Immature natural killer cell (primary cell): Measurements from ENCODE around the gene FOXK2. TPM values are rescaled to one million over a fixed set of nuclear protein-coding genes. Genes with fewer than 3 reads are reported as not detected.
"Not testable (repeated sequence)": the region's sequence is repeated elsewhere in the genome, so short reads cannot be mapped to it uniquely, and the experiment has no call there.

ENCODE experiments used
- DNase-seq, 3 donors: peaks; one replicate each; pipeline ENCODE4 v3.0.0; 2022; ENCODE audit warnings: mixed read lengths in 1 of 3
- H3K27ac Mint-ChIP-seq, 6 donors: one replicate each; pipeline ENCODE4 v1.8.0; 2020; ENCODE audit warnings: mixed read lengths in 6 of 6, mild to moderate bottlenecking in 5 of 6, inconsistent platforms in 4 of 6, moderate library complexity in 3 of 6
- H3K27me3 Mint-ChIP-seq, 3 donors: one replicate each; pipeline ENCODE4 v1.8.0; 2020 to 2021; ENCODE audit warnings: low read depth in 3 of 3, mild to moderate bottlenecking in 3 of 3, mixed read lengths in 3 of 3, moderate library complexity in 3 of 3, inconsistent platforms in 1 of 3
- H3K36me3 Mint-ChIP-seq, 3 donors: one replicate each; pipeline ENCODE4 v1.8.0; 2020; ENCODE audit warnings: mixed read lengths in 3 of 3, inconsistent platforms in 2 of 3, mild to moderate bottlenecking in 2 of 3
- H3K4me1 Mint-ChIP-seq, 2 donors: one replicate each; pipeline ENCODE4 v1.8.0; 2020; ENCODE audit warnings: inconsistent platforms in 2 of 2, mild to moderate bottlenecking in 2 of 2, mixed read lengths in 2 of 2, moderate library complexity in 1 of 2
- H3K4me3 Mint-ChIP-seq, 5 donors: one replicate each; pipeline ENCODE4 v1.8.0; 2020; ENCODE audit warnings: mild to moderate bottlenecking in 5 of 5, mixed read lengths in 5 of 5, inconsistent platforms in 3 of 5, moderate library complexity in 3 of 5
- H3K9me3 Mint-ChIP-seq, 6 donors: one replicate each; pipeline ENCODE4 v1.8.0; 2020; ENCODE audit warnings: mild to moderate bottlenecking in 6 of 6, mixed read lengths in 6 of 6, inconsistent platforms in 4 of 6, moderate library complexity in 3 of 6
- polyA plus RNA-seq, 3 donors: library from polyadenylated mRNA; unstranded; fragments of 300-500 nt; fragmentation: Illumina TruSeq; gene quantifications; one replicate each; pipeline ENCODE4 v1.2.3, GENCODE V29; 2021

The FOXK2 gene
- polyA plus RNA-seq, 3 donors from 2014 or later = 1.9 to 9.7 (median 2.9) TPM

DNA sequence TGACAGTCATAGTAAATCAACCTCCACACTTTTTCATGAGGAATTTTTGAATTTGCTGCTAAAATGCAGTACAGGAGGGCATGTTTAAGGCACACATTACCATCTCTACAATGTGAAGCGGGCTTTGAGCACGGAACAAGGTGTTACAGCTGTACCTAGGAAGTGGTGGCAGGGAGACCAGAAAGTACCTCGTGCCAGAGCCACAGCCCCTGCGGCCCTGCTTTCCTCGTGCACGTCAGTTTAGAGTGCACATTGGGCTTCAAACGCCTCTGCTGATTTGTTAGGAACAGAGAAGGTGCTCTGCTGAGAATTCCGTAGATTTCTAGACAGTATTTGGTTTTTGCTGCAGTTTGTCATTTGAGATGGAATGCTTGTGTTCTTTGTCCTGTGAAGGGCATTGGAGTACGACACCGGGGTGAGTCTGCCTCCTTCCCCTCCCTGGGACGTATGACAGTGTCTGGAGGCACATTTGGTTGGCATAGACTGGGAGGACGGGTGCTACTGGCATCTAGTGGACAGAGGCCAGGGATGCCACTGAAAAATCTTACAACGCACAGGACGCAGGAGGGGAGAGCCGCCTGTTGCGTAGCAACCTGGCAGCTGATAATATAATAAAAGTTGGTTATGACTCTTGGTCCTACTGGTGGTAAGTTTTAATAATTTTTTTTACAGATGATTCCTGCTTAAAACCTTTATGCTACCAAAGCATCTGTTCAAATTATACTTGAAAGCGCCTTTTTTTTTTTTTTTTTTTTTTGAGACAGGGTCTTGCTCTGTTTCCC lies 9.1 kb downstream of the FOXK2 start:
- peak in 1 of 3 donors; percentile 22 for DNase-seq
- Mint-ChIP-seq H3K27me3 (peaks cover 0 to 4% (median 0%) of the 10 kb centered on the region in 3 donors), H3K4me1 (peaks cover 50 to 66% of the 10 kb centered on the region in 2 donors), H3K4me3 (peak overlapping the region in 1 of 5 donors; percentile 23), H3K9me3 (no peaks in the 10 kb centered on the region), H3K36me3 (no peaks in the 10 kb centered on the region), H3K27ac (peak overlapping the region; percentile 20 to 76 (median 61))

DNA sequence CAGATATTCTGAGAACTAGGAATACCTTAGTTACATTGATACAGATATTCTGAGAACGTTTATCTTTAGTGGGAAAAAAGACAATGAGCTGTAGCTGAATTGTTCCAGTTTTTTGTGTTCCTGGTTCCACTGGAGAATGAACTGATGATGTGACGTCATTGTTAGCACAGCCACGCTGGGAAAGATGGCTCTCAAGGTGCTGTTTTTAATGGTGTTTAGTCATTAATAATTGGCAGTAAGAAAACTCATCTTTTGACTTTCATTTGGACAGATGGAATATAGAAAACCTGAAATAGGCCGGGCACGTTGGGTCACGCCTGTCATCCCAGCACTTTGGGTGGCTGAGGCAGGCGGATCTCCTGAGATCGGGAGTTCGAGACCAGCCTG lies 10.4 kb downstream of the FOXK2 start:
- H3K36me3 Mint-ChIP-seq = no peaks in the 10 kb centered on the region
- H3K27ac Mint-ChIP-seq = no peak overlapping the region
- H3K9me3 Mint-ChIP-seq = no peaks in the 10 kb centered on the region
- H3K4me3 Mint-ChIP-seq = no peak overlapping the region
- H3K27me3 Mint-ChIP-seq = peaks cover 0 to 5% (median 0%) of the 10 kb centered on the region in 3 donors
- no peak for DNase-seq
- peaks cover 53 to 67% of the 10 kb centered on the region in 2 donors for H3K4me1 Mint-ChIP-seq

DNA sequence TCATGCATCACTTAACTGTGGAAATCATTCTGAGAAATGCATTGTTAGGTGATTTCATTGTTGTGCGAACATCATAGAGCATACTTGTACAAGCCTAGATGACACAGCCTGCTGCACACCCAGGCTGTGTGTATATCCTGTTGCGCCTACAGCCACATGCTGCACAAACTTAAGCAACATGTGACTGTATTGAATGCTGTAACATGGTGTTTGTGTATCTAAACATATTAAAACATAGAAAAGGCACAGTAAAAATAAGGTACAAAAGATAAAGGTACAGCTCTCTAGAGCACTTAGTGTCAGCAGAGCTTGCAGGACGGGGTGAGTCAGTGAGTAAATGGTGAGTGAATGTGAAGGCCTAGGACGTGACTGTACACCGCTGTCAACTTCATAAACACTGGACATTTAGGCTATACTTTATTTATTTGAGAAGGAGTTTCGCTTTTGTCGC lies 11.9 kb downstream of the FOXK2 start:
- no peak for DNase-seq
- no peaks in the 10 kb centered on the region for H3K9me3 Mint-ChIP-seq
- H3K36me3 Mint-ChIP-seq = no peaks in the 10 kb centered on the region
- H3K27me3 Mint-ChIP-seq = peaks cover 0 to 5% (median 1%) of the 10 kb centered on the region in 3 donors
- H3K4me1 Mint-ChIP-seq = peaks cover 57 to 69% of the 10 kb centered on the region in 2 donors
- H3K4me3 Mint-ChIP-seq = no peak overlapping the region
- peak overlapping the region in 4 of 6 donors; percentile 12 to 80 (median 54) for H3K27ac Mint-ChIP-seq

DNA sequence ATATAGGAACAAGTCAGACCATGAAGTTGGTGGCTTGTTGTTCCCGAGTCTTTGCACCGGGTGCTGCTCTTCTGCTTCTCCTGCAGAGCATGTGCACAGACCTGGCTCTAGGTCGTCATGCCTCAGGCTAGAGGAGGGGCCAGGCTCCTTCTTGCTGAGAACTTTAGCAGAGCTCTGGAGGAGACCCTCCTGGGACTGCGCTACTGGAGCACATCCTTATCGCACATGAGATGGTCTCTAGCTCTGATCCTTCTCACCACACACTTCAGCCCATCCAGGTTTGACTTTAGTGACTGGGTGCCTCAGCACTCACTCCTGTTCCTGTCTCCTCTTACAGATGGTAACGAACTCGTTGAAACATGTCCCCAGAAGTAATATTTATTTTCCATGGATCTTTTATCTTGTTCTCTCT lies 14.9 kb downstream of the FOXK2 start:
- Mint-ChIP-seq H3K27me3 (peaks cover 0 to 1% (median 1%) of the 10 kb centered on the region in 3 donors), H3K4me3 (no peak overlapping the region), H3K36me3 (no peaks in the 10 kb centered on the region), H3K4me1 (peaks cover 54 to 68% of the 10 kb centered on the region in 2 donors), H3K9me3 (no peaks in the 10 kb centered on the region), H3K27ac (peak overlapping the region; percentile 10 to 80 (median 44))
- no peak for DNase-seq

DNA sequence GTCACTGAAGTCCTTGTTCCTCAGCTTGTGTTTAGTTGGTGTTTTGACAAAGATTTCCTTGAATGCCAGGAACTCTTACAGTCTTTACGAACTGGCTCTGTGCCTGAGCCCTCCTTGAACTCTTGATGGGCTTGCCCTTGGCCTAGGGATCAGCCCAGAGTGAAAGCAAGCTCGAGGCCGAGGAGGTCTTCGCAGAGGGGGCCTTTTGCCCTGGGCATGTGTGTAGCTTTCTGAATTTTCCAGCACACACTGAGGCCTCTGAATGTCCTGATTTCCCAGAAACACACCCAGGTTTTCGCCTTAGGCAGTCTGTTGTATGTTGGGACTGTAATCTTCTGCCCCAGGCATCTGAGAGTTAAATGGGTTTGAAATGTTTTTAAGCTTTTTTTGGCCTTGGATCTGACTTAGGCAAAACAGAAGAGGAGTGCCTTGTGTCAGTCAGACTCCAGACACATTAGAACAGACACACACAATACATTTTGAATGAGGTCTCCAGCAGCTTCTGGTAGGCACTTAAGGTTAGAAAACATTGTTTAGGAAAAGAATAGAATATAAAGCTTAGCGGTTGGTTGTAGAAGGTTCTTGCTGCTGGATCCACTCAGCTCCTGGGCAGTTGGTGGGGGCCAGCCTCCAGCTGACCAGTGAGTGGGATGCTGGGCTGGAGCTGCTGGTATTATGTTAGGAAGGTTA lies 17.1 kb downstream of the FOXK2 start:
- Mint-ChIP-seq H3K27me3 (peaks cover 0 to 4% (median 1%) of the 10 kb centered on the region in 3 donors), H3K27ac (peak overlapping the region; percentile 4 to 85 (median 76)), H3K9me3 (no peaks in the 10 kb centered on the region), H3K36me3 (no peaks in the 10 kb centered on the region), H3K4me3 (peak overlapping the region in 1 of 5 donors; percentile 32), H3K4me1 (peaks cover 49 to 65% of the 10 kb centered on the region in 2 donors)
- DNase-seq = no peak

DNA sequence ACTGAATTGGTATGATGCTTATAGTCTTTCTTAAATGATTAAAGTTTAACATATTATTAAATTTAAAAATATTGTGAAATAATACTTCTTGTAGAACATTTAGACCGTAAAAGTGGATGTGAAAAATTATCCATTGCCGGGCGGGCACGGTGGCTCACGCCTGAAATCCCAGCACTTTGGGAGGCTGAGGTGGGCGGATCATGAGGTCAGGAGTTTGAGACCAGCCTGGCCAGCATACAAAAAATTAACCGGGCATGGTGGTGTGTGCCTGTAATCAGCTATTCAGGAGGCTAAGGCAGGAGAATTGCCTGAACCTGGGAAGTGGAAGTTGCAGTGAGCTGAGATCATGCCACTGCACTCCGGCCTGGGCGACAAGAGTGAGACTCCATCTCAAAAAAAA lies 17.7 kb downstream of the FOXK2 start:
- H3K4me3 Mint-ChIP-seq, DNase-seq, H3K27me3 Mint-ChIP-seq, H3K36me3 Mint-ChIP-seq, H3K9me3 Mint-ChIP-seq: not testable (repeated sequence)
- Mint-ChIP-seq H3K27ac (peak overlapping the region in 1 of 6 donors; percentile 36), H3K4me1 (peaks cover 49 to 64% of the 10 kb centered on the region in 2 donors)

DNA sequence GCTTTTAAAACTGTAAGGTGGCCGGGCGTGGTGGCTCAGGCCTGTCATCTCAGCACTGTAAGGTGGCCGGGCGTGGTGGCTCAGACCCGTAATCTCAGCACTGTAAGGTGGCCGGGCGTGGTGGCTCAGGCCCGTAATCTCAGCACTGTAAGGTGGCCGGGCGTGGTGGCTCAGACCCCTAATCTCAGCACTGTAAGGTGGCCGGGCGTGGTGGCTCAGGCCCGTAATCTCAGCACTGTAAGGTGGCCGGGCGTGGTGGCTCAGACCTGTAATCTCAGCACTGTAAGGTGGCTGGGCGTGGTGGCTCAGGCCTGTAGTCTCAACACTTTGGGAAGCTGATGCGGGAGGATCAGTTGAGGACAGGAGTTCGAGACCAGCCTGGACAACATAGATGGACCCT lies 19.5 kb downstream of the FOXK2 start:
- H3K27ac Mint-ChIP-seq = peak overlapping the region in 4 of 6 donors; percentile 28 to 58 (median 42)
- H3K4me3 Mint-ChIP-seq, DNase-seq, H3K36me3 Mint-ChIP-seq, H3K27me3 Mint-ChIP-seq, H3K9me3 Mint-ChIP-seq: not testable (repeated sequence)
- peaks cover 50 to 69% of the 10 kb centered on the region in 2 donors for H3K4me1 Mint-ChIP-seq

DNA sequence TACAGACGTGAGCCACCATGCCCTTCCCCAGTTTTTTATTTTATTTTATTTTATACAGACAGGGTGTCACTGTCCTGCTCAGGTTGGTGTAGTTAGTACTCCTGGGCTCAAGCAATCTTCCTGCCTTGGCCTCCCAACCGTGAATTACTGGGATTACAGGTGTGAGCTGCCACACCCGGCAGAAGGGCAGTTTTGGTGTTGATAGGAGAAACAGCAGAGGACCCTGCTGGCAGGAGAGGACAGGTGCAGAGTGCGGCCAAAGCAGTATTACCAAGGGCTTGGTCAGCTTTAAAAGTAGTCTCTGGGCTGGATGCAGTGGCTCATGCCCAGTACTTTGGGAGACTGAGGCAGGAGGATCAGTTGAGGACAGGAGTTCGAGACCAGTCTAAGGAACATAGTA lies 22.9 kb downstream of the FOXK2 start:
- no peak overlapping the region for H3K4me3 Mint-ChIP-seq
- H3K36me3 Mint-ChIP-seq = no peaks in the 10 kb centered on the region
- no peaks in the 10 kb centered on the region for H3K9me3 Mint-ChIP-seq
- no peak for DNase-seq
- H3K27me3 Mint-ChIP-seq = peaks cover 0 to 3% (median 0%) of the 10 kb centered on the region in 3 donors
- peak overlapping the region in 1 of 6 donors; percentile 55 for H3K27ac Mint-ChIP-seq
- H3K4me1 Mint-ChIP-seq = peaks cover 38 to 65% of the 10 kb centered on the region in 2 donors

DNA sequence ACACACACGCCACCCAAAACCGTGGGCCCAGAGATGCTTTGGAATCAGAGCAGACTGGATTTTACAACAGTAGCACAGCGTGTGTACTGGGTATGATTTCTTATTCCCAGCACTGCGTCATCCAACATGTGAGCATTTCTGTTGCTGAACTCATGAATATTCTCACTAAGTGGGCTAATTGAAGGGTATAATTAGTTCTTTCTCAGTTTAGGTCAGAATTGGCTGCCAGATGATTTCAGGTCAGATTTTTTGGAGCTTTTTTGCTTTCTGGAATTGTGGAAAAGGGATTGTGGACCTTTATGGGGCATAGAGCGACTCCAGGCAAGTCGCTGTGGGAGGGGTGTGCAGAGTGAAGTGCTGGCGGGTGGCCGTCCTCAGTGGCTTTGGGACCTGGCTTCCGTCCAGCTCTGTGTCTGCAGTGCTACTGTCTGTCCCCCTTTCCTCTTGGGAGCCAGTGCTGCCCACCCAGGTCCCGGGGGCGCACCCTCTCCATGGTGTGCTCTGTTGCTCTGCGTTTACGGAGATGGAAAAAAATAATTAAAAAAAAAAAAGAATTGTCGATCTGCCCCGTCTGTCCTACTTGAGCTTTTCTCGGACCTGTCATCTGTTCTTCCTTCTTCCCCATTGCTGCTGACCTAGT lies 25.0 kb downstream of the FOXK2 start:
- no peaks in the 10 kb centered on the region for H3K36me3 Mint-ChIP-seq
- peaks cover 50 to 73% of the 10 kb centered on the region in 2 donors for H3K4me1 Mint-ChIP-seq
- H3K4me3 Mint-ChIP-seq = no peak overlapping the region
- H3K27ac Mint-ChIP-seq = peak overlapping the region in 5 of 6 donors; percentile 32 to 67 (median 55)
- peaks cover 0 to 8% (median 0%) of the 10 kb centered on the region in 3 donors for H3K27me3 Mint-ChIP-seq
- DNase-seq = no peak
- no peaks in the 10 kb centered on the region for H3K9me3 Mint-ChIP-seq

DNA sequence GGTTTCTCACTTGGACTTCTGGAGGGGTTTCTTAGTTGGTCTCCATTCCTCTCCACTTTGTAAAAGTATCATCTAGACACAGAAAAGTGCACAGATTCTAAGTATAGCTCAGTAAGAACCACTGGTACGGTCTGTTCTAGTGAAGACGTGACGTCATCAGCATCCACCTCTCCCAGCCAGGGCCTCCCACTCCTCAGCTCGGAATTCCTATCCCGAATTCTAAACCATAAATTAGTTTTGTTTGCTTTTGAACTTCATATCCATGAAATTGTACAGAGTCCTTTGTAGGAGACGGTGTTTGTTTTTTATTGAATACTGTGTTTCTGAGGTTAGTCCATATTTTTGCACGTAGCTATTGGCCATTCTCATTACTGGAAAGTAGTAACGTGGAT lies 25.5 kb downstream of the FOXK2 start:
- peaks cover 0 to 9% (median 0%) of the 10 kb centered on the region in 3 donors for H3K27me3 Mint-ChIP-seq
- no peak for DNase-seq
- no peaks in the 10 kb centered on the region for H3K9me3 Mint-ChIP-seq
- H3K36me3 Mint-ChIP-seq = no peaks in the 10 kb centered on the region
- H3K27ac Mint-ChIP-seq = peak overlapping the region in 2 of 6 donors; percentile 32 to 49
- no peak overlapping the region for H3K4me3 Mint-ChIP-seq
- peaks cover 54 to 78% of the 10 kb centered on the region in 2 donors for H3K4me1 Mint-ChIP-seq

DNA sequence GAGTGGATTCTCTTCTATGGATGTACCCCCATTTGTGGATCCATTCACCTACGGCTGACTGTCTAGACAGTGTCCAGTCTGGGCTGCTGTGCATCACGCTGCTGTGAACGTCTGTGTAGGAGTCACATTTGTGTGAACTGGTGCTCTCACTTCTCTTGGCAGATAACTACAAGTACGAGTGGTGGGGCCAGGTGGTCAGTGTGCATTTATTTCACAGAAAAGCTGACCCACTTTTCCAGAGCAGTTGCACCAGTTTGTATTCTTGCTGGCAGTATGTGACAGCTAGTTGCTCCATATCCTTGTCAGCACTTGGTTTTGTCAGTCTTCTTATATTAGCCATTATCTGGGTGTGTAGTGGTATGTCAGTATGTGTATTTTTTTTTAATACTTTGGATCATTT lies 28.4 kb downstream of the FOXK2 start:
- Mint-ChIP-seq H3K27ac (peak overlapping the region; percentile 82 to 92 (median 90)), H3K9me3 (no peaks in the 10 kb centered on the region), H3K27me3 (peaks cover 0 to 9% (median 2%) of the 10 kb centered on the region in 3 donors)

DNA sequence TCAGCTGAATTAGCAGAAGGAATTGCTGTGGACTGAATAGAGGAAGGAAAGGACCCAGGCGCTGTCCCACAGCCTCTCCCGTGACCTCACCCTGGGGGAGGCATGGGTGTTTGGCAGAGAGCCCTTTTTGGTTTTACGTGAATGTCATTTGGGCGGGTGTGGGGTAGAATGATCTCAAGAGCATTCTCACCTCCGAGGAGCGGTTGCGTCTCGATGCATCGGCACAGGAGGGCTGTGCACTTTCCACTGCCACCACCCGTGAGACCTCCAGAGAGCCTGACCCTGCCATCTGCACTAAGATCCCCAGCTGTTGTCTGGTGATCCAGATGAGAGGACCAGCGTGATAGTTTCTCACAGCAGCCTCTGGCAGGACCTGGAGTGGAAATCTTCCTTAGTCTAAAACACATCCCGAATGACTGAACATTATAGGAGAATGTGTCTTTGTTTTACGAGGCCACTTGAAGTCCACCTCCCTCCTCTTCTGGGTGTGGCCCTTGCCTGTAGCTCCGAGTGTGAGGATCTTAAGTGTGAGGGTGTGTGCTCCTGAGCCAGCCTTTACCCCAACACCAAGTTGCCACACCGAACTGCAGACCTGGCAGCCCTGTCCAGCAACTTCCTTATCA lies 29.3 kb downstream of the FOXK2 start:
- peak overlapping the region; percentile 82 to 92 (median 90) for H3K27ac Mint-ChIP-seq
- H3K4me1 Mint-ChIP-seq = peaks cover 58 to 69% of the 10 kb centered on the region in 2 donors
- no peaks in the 10 kb centered on the region for H3K9me3 Mint-ChIP-seq
- H3K27me3 Mint-ChIP-seq = peaks cover 0 to 9% (median 2%) of the 10 kb centered on the region in 3 donors
- peak; percentile 62 to 68 (median 66) for DNase-seq
- H3K4me3 Mint-ChIP-seq = peak overlapping the region; percentile 44 to 69 (median 59)
- no peaks in the 10 kb centered on the region for H3K36me3 Mint-ChIP-seq

More for the DNA sequence above, 28.4 kb downstream of the FOXK2 start:
- DNase-seq = no peak
- Mint-ChIP-seq H3K4me1 (peaks cover 61 to 74% of the 10 kb centered on the region in 2 donors), H3K36me3 (no peaks in the 10 kb centered on the region), H3K4me3 (peak overlapping the region in 3 of 5 donors; percentile 15 to 69 (median 62))

DNA sequence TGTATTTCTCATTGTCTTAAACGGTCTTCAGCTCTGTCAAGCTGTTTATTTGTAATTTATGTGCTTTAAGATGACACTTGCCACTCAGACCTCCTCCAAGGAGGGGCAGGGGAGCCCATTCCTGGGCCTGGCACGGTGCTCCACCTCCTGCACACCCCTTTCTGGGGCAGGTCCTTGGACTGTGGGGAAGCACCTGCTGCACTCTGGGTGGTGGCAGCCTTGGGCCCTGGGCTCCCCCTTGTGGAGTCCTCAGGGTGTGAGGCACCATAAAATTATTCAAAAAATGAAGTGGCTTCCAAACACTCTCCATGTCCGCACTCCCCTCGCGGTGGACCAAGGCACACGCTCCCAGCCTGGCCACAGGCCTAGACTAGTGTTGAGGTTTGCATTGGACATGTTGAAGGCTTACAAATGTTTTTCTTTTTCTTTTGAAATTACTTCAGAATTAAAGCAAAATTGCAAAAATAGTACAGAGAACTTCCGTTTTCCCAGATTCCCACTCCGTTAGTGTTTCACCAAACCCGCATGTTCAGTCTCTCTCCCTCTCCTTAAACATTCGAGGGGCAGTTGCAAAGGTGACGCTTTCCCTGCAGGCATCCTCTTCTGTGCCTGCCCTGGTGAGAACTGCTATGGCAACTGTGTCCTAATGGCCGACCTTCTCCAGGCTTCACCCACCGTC lies 32.4 kb downstream of the FOXK2 start:
- Mint-ChIP-seq H3K4me1 (peaks cover 50 to 58% of the 10 kb centered on the region in 2 donors), H3K27me3 (peaks cover 0 to 9% (median 2%) of the 10 kb centered on the region in 3 donors), H3K36me3 (no peaks in the 10 kb centered on the region), H3K27ac (peak overlapping the region; percentile 64 to 89 (median 84)), H3K9me3 (no peaks in the 10 kb centered on the region), H3K4me3 (peak overlapping the region in 2 of 5 donors; percentile 6 to 54)
- DNase-seq = peak; percentile 65 to 68 (median 67)
